ENCODE results near the gene C1QTNF5.
"Not testable (repeated sequence)": the region's sequence is repeated elsewhere in the genome, so short reads cannot be mapped to it uniquely, and the experiment has no call there.

Gene C1QTNF5, protein sequence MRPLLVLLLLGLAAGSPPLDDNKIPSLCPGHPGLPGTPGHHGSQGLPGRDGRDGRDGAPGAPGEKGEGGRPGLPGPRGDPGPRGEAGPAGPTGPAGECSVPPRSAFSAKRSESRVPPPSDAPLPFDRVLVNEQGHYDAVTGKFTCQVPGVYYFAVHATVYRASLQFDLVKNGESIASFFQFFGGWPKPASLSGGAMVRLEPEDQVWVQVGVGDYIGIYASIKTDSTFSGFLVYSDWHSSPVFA

DNA sequence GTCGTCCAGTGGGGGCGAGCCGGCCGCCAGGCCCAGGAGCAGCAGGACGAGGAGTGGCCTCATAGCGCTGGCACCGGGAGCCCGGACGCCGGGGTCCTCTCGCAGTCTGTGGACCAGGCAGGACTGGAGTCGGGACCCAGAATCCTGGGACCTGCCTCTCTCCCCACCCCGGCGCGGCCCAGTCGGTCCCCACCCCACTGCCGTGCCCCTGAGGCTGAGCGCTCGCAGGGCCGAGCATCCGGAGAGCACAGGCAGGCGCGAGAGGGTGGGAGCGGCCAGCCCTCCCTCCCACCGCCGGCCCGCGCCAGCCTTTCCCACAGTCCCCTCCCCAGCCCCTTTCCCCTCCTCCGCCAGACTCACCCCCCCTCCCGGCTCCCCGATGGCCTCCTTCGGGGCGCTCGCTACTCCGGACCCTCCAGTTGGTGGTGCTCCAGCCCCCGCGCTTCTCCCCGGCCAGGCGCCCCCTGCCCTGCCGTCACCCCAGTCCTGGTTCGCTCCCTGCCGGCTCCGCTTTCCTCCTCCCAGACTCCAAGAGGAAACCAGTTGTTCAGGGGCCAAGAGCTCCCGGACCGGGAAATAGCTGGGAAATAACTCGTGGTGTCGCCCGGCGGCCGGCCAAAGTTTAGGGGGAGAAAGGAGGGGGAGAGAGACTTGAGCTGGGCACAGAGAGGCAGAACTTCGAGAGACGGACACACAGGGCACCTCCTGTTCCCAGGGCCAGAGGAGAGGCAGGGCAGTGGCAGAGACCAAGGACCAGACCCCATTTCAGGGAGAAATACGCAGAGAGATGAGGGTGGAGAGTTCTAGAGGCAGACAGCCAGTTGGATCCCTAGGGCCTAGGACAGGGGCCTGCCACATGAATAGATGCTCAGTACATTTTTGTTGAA is at the start of gene C1QTNF5:
C1QTNF5 (minus strand) TSS at position 549 of the 887 bp plus-strand sequence; CDS start at position 63, 486 bp downstream.
- peaks cover 43% of the 10 kb centered on the region for H3K4me1 Mint-ChIP-seq
- H3K36me3 Mint-ChIP-seq = peaks cover 15% of the 10 kb centered on the region
- CTCF ChIA-PET = interaction anchor here (0.6 to 9.8 kb wide), 10 partner anchors 8 to 274 kb away, joined by 3 to 106 read pairs (median 4); no protein-coding TSS in a partner anchor
- DNase-seq = no peak
- no peak within 1 kb of the TSS for H3K4me3 Mint-ChIP-seq
- no peak within 1 kb of the TSS for H3K27ac Mint-ChIP-seq
- peaks cover 75% of the 10 kb centered on the region for H3K27me3 Mint-ChIP-seq
- H3K9me3 Mint-ChIP-seq = no peaks in the 10 kb centered on the region

DNA sequence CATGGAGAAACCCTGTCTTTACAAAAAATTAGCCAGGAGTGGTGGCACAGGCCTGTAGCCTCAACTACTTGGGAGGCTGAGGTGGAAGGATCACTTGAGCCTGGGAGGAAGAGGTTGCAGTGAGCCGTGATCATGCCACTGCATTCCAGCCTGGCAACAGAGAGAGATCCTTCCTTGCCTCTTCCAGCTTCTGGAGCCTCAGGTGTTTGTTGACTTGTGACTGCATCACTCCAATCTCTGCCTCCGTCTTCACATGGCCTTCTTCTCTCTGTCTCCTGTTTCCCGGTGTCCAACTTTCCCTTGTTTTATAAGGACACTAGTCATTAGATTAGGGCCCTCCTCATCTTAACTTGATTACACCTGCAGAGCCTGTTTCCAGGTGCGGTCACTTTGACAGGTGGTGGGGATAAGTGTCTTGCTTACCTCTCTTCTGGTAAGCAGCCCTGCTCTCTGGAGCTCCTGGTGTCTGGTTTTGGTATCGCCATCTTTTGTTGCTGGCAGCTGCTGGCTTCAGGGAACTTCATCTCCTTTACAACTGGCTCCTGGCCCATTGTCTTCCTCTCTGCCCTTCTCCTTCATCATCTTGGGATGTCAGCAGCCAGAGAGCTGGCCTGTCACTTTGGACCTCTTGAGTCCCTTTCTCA is 49.0 kb upstream of the C1QTNF5 start:
- H3K9me3 Mint-ChIP-seq = no peaks in the 10 kb centered on the region
- peaks cover 17% of the 10 kb centered on the region for H3K27me3 Mint-ChIP-seq
- CTCF ChIA-PET = interaction anchor here (1.3 to 1.4 kb wide), 2 partner anchors 9 to 80 kb away, joined by 3 to 5 read pairs; partner anchors contain the start of gene USP2
- no peaks in the 10 kb centered on the region for H3K4me1 Mint-ChIP-seq
- peak; percentile 50 for DNase-seq
- no peak overlapping the region for H3K27ac Mint-ChIP-seq
- H3K36me3 Mint-ChIP-seq = no peaks in the 10 kb centered on the region
- H3K4me3 Mint-ChIP-seq = no peak overlapping the region

DNA sequence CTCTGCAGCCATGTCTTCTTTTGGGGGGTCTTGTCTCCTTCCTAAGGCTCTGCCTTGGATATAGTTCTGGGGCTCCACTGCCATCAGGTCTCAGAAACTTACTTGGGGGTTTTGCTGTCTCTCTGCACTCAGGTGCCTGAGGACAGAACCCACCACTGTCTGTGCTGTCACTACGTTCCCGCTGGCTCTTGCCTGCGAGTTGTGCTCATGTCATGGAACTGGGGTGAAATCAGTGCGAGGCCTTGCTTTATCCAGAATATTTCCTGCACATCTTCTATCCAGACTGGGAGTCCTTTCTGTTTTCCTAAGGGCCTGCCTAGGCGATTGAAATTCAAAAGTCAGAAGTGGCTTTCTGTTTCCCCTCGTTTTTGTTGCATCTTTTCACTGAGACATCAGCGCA is 47.4 kb upstream of the C1QTNF5 start:
- Mint-ChIP-seq H3K4me3 (no peak overlapping the region), H3K4me1 (no peaks in the 10 kb centered on the region), H3K27me3 (peaks cover 9% of the 10 kb centered on the region), H3K9me3 (no peaks in the 10 kb centered on the region), H3K27ac (no peak overlapping the region), H3K36me3 (no peaks in the 10 kb centered on the region)
- CTCF ChIA-PET = interaction anchor here (0.9 to 1.0 kb wide), 2 partner anchors 13 to 48 kb away, joined by 3 to 4 read pairs; no protein-coding TSS in a partner anchor
- DNase-seq = no peak

DNA sequence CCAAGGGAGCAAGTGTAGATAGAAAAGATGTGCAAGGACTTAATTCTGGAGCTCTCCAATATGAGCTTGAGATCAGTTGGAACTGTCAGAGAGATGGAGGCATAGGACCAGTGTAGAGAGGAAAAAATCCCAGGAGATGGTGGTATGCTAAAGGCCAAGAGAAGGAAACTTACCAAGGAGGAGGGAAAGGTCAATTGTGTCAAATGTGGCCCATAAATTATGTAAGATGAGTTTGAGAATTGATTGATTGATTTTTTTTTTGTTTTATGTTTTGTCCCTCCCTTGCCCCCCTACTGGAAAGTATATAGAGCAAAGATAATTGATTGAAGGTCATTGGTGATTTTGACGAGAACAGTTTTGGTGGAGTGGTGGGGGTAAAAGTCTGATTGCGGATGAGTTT is 43.6 kb upstream of the C1QTNF5 start:
- CTCF ChIA-PET = interaction anchor here (0.7 to 2.2 kb wide), 3 partner anchors 10 to 23 kb away, joined by 3 to 7 read pairs (median 4); no protein-coding TSS in a partner anchor
- Mint-ChIP-seq H3K4me1 (peaks cover 8% of the 10 kb centered on the region), H3K27me3 (peaks cover 20% of the 10 kb centered on the region), H3K9me3 (no peaks in the 10 kb centered on the region), H3K27ac (no peak overlapping the region), H3K36me3 (no peaks in the 10 kb centered on the region), H3K4me3 (no peak overlapping the region)
- DNase-seq = no peak

DNA sequence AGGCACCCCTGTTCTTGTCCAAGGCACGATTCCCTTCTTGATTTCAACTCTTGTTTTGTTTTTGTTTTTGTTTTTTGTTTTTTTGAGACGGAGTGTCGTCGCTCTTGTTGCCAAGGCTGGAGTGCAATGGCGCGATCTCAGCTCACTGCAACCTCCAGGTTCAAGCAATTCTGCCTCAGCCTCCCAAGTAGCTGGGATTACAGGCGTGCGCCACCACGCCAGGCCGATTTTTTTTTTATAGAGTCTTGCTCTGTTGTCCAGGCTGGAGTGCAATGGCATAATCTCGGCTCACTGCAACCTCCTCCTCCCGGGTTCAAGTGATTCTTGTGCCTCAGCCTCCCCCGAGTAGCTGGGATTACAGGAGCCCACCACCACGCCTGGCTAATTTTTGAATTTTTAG is 41.8 kb upstream of the C1QTNF5 start:
- not testable (repeated sequence) for H3K27ac Mint-ChIP-seq, H3K4me3 Mint-ChIP-seq, H3K4me1 Mint-ChIP-seq, DNase-seq, H3K36me3 Mint-ChIP-seq, H3K9me3 Mint-ChIP-seq
- CTCF ChIA-PET = interaction anchor here (1.2 to 17.7 kb wide), 5 partner anchors 8 to 92 kb away, joined by 3 to 184 read pairs (median 7); no protein-coding TSS in a partner anchor
- H3K27me3 Mint-ChIP-seq = peaks cover 31% of the 10 kb centered on the region

DNA sequence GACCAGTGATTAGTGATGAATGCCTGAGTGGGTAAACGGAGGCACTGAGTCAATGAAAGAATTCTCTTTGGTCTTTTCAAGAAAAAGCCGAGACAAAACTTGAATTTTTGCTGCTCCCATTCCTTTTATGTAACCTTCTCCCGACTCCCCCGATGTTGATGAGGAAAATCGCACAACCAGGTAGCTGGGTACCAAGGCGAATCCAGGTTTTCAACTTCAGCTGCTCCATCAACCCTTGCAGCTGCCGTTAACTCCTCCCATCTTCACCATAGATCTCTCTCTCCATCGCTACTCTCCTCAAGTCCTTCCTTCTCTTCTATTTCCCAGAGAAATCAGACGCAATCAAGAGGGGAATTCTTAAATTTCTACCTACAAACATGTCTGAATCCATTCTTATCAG is 41.4 kb upstream of the C1QTNF5 start:
- no peaks in the 10 kb centered on the region for H3K36me3 Mint-ChIP-seq
- no peak overlapping the region for H3K27ac Mint-ChIP-seq
- no peaks in the 10 kb centered on the region for H3K9me3 Mint-ChIP-seq
- CTCF ChIA-PET = interaction anchor here (1.2 to 17.7 kb wide), 6 partner anchors 10 to 92 kb away, joined by 3 to 184 read pairs (median 7); no protein-coding TSS in a partner anchor
- no peak overlapping the region for H3K4me3 Mint-ChIP-seq
- no peak for DNase-seq
- H3K4me1 Mint-ChIP-seq = peaks cover 8% of the 10 kb centered on the region
- peaks cover 31% of the 10 kb centered on the region for H3K27me3 Mint-ChIP-seq

DNA sequence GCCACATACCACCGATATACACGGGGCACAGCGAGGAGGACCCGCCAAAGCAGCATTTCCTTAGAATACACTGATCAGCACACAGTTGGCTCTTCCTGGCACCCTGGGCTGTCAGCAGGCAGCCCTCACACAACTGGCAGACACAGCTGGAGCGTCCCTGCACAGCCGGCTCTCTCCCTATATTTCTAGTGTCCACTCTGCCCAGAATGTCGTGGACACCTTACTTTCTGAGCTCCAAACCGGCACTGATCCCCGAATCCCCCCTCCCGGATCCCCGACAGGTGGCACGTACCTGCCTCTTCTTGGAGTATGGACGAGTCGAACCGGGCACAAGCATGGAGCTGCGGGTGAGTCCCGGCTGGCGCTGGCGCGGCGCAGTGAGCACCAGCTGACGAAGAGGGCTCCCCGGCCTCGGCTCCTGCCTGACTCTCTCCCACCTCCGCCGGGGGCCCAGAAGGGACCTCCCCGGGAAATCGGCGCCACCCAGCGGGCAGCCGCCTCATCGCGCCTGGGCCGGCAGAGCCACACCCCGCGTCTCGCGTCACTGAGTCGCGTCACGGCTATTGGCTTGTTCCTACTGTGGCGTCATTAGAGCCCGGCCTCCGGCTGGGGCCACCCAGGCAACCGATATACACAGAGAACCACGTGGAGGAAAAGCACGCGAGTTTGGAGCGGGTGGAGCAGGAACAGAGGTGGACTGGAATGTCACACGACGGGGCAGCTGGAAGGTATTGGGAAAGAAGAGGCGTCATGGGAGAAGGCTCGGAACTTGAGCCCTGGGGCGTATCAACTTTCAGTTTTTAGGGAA is 40.7 kb upstream of the C1QTNF5 start, which contains the start of gene USP2:
USP2 (minus strand) TSS at position 510 of the 808 bp plus-strand sequence. CDS start 8,210 bp downstream, outside the sequence.
- no peak within 1 kb of the TSS for H3K4me3 Mint-ChIP-seq
- H3K27ac Mint-ChIP-seq = no peak within 1 kb of the TSS
- CTCF ChIA-PET = interaction anchor here (0.8 to 17.7 kb wide), 14 partner anchors 9 to 93 kb away, joined by 3 to 184 read pairs (median 6); no protein-coding TSS in a partner anchor
- H3K4me1 Mint-ChIP-seq = peaks cover 8% of the 10 kb centered on the region
- H3K27me3 Mint-ChIP-seq = peaks cover 34% of the 10 kb centered on the region
- DNase-seq = peak; percentile 97
- H3K9me3 Mint-ChIP-seq = no peaks in the 10 kb centered on the region
- H3K36me3 Mint-ChIP-seq = no peaks in the 10 kb centered on the region

DNA sequence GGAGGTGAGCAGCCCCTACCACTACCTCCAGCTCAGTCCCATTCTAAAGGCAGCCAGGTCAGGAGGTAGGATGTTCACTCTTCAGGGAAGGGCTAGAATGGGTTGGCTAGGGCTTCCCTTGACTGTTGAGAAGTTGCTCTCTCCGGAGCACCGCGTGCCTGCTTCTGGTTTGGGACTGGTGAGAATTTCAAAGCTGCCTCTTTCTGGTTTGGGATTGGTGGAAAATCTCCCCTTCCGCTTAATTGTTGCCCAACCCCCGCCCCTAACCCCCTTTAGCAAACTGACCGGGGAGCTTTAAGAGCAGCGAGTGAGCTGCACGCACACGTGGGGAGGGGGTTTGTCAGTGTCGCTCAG is 40.1 kb upstream of the C1QTNF5 start:
- H3K27me3 Mint-ChIP-seq = peaks cover 38% of the 10 kb centered on the region
- H3K36me3 Mint-ChIP-seq = no peaks in the 10 kb centered on the region
- H3K4me3 Mint-ChIP-seq = no peak overlapping the region
- H3K27ac Mint-ChIP-seq = no peak overlapping the region
- no peaks in the 10 kb centered on the region for H3K9me3 Mint-ChIP-seq
- DNase-seq = no peak
- peaks cover 8% of the 10 kb centered on the region for H3K4me1 Mint-ChIP-seq
- CTCF ChIA-PET = interaction anchor here (0.8 to 17.7 kb wide), 14 partner anchors 9 to 96 kb away, joined by 3 to 184 read pairs (median 6); no protein-coding TSS in a partner anchor

DNA sequence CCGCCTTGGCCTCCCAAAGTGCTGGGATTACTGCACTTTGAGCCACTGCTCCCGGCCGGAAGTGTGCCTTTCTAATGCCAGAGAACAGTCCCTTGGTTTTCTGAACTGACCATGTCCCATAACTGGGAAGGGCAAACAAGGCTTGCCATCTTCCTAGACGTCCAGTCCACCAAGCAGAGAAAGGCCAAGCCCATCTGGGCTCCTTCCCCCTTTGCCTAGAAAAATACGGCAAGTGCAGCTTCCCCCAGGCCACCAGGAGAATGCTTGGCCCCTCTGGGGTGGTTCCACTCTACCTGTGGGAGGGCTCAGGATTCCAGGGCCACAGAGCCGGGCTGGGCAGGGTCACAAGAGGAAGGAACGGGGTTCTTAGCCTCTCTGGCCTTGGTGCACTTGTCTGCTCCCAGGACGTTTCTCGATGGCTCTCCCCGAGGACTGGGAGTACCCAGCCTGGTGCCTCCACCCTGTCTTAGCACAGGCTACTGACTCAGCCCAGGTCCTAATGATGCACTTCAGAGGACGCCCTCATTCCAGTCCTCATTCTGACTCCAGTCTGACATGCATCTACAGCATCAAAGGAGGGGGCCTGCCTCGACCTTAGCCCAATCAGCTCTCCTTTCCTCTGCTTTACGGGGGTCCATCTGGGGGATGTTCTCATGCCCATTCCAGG is 39.6 kb upstream of the C1QTNF5 start:
- no peak overlapping the region for H3K27ac Mint-ChIP-seq

DNA sequence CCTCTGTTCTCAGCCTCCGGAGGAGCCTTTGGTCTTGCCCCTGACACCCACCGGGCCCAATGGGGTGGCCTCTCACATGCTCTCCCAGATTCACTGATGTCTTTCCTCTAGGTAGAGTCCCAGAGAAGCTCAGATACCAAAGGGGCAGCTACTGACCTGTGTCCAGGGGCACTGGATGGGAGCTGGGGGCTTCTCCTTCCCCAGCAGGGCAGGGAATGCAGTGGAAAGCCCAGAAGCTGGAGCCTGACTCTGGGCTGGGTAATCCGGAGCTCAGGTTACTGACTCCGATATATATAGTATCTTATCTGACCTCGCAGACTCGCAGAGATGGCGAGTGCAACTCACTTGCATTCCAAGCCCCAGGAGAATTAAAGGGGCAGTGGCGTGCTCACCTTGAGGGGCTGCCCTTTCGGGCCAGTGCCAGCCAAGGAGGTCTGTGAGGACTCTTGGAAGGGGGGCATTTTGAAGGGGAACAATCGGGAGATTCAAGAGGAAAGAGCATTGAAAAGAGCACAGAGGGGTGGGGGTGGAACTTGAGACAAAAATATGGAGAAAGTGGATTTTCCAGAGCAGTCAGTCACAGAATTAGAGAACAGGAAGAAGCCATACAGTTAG is 38.3 kb upstream of the C1QTNF5 start:
- DNase-seq = no peak
- H3K4me3 Mint-ChIP-seq = no peak overlapping the region

More for the DNA sequence above, 39.6 kb upstream of the C1QTNF5 start:
- no peak for DNase-seq
- Mint-ChIP-seq H3K4me3 (no peak overlapping the region), H3K36me3 (no peaks in the 10 kb centered on the region), H3K4me1 (peaks cover 8% of the 10 kb centered on the region), H3K9me3 (no peaks in the 10 kb centered on the region), H3K27me3 (peaks cover 41% of the 10 kb centered on the region)
- CTCF ChIA-PET = interaction anchor here (1.0 to 17.7 kb wide), 11 partner anchors 9 to 96 kb away, joined by 3 to 184 read pairs (median 6); no protein-coding TSS in a partner anchor

DNA sequence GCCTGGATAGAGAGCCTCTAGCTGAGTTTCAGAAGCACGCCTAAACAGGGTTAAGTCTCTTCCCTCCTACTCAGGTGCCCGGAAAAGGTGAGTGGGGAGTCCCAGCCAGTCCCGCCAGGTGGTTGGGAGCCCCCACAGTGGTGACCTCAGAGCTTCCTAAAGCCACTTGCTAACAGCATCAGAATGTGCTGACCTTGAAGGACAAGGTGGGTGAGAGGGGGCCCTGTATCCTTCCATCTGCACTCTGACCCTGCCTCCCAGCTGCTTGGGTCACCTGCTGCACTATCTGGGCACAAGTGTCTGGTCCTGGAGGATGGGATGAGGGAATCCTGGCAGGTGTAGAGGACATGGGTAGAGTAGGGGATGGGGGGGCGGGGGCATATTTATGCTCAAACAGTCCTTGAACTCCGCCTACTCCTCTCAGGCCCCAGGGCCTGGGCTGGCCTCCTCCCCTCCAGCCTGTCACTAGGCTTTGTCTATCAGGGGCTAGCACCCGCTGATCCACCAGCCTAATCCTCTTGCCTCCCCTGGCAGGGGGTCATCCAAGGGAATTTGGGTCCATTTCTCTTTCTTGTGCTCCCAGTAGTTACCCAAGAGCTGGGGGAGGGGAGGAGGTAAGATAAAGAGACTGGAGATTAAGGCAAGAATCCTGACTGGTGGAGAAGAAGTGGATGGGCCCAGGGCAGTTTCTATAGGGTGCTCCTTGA is 37.4 kb upstream of the C1QTNF5 start:
- Mint-ChIP-seq H3K27ac (no peak overlapping the region), H3K9me3 (no peaks in the 10 kb centered on the region), H3K27me3 (peaks cover 41% of the 10 kb centered on the region), H3K36me3 (no peaks in the 10 kb centered on the region), H3K4me3 (no peak overlapping the region), H3K4me1 (peaks cover 17% of the 10 kb centered on the region)
- CTCF ChIA-PET = interaction anchor here (1.5 to 17.7 kb wide), 2 partner anchors 10 to 21 kb away, joined by 4 to 184 read pairs; no protein-coding TSS in a partner anchor
- DNase-seq = no peak

More for the DNA sequence above, 38.3 kb upstream of the C1QTNF5 start:
- CTCF ChIA-PET = interaction anchor here (17.7 kb wide), 1 partner anchor 22 kb away, joined by 184 read pairs; no protein-coding TSS in a partner anchor
- Mint-ChIP-seq H3K27me3 (peaks cover 41% of the 10 kb centered on the region), H3K4me1 (peaks cover 10% of the 10 kb centered on the region), H3K36me3 (no peaks in the 10 kb centered on the region), H3K9me3 (no peaks in the 10 kb centered on the region), H3K27ac (no peak overlapping the region)
